GM03348 (cell line): ENCODE measurements around the gene INTS11.

Source experiments
- DNase-seq: peaks from one replicate; pipeline ENCODE4 v3.0.0; 2012; ENCODE audit warnings: low spot score

The INTS11 gene

DNA sequence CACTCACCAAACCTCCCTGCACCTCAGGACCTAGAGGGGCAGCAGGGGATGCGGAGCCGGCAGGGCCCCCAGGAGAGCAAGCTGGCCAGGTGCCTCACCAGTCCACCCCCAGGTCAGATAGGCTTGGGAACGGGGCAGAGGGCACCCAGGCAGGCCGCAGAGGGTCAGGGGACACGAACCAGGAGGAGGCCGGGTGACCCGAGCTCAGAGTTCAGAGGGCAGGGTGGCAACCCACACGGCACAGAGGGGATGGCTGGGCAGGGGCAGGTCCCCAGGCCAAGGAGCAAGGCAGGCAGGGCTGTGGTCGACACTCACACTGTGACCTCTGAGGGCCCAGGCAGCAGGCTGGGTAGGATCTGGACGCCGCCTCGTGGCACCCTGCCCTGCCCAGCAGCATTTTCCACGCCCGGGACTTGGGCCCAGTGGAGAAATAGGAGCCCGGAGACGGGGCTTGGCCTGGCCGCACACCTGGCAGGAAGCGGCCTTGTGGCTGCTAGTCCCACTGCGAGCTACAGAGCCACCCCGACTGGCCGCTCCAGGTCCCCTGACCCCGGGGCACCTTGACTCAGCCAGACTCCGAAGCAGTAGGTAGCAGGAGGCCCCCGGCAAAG, 19.5 kb upstream of the INTS11 start:
- DNase-seq: no peak

DNA sequence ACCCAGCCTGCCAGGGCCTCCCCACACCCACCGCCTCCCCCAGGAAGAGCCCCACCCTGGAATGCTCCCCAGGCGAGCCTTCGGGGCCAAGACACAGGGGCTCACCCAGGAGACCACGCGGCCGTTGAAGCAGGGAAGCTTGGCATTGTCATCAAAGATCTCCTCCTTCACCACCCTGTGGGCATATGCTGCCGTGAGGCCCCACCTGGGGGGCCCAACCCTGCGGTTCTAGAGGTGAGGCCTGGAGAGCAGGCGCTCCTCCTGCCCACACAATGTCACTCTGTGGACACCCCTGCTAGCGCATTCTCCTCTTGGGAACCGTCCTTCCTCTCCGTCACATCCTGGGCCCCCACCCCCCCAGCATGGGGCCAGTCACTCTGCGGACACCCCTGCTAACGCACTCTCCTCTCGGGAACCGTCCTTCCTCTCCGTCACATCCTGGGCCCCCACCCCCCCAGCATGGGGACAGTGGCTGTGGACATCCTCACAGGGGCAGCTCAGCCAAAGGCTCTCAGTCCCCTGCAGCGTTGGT, 18.2 kb upstream of the INTS11 start:
- no peak for DNase-seq

DNA sequence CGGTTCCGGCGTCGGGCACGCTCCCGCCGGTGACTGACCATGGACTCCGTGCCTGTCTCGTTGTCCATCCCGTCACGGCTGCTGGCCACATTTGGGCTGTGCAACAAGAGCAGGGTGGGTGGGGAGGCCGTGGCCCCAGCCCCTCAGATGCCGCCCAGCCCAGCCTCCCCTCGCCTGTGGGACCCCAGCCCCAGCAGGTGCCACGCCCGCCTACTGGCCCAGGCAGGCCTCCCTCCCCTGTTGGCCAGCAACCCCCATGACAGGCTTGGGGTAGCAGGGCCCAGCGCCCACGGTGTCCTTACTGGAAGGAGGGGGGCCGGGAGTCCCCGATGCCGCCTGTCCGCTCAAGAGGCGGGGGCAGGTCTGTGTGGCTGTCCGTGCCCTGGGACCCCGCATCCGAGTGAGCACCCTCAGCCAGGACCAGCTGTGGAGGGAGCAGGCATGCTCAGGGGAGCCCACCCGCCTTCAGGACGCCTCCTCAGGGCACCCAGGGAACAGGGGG, 17.7 kb upstream of the INTS11 start:
- no peak for DNase-seq

DNA sequence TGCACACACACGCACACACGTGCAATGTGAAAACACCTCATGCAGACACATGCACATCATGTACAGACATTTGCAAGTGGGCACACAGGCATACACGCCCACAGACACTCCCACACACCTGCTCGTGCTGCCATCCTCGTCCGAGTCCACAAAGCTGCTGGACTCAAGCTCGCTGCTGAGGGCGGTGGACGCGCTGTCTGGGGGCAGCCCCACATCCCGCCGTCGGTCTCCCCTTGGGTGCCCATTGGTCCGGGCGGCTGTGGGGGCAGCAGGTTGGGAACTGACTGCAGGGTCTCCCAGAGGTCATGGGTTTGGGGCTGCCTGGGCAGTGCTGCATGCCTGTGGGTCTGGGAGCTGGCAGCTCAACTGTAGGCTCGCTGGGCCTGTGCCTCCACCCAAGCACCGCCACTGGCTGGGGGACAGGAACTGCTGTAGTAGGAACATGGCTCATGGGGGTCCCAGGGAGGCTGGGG, 17.1 kb upstream of the INTS11 start:
- no peak for DNase-seq

DNA sequence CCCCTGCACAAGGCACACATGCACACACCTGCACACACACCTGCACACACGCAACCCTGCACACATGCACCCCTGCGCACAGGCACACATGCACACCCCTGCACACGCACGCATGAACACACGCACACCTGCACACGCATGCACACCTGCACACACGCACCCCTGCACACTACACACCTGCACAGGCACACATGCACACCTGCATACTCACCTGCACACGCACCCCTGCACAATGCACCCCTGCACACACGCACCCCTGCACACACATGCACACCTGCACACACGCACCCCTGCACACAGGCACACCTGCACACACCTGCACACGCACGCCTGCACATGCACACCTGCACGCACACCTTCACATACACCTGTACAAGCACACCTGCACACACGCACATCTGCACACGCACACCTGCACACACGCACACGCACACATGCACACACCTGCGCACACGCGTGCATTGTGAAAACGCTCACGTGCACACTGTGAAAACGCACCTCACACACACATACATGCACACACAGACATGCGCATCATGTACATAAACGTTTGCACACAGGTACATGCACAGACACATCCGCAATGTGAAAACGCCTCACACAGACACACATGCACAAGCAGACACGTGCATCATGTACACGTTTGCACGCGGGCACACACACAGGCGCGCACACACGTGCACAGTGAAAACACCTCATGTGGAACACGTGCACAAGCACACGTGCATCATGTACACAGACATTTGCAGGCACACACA, 16.5 kb upstream of the INTS11 start:
- no peak for DNase-seq

DNA sequence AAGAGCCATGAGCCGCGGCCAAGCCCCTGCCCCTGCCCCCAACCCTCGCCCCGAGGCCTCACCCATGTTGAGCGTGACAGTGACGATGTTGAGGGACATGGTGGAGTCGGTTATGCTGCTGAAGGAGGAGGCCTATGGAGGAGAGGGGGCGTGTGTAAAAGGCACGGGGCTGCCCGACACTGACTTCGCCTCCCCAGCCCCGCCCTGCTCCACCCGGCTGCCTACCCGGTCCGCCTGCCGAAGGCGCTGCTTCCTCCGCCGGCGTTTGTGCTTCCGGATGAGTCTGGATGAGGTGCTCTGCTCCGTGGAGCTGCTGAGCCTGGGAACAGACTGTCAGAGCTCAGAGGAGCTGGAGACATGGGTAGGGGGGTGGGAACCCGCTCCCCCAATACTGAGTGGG, 15.7 kb upstream of the INTS11 start:
- no peak for DNase-seq

DNA sequence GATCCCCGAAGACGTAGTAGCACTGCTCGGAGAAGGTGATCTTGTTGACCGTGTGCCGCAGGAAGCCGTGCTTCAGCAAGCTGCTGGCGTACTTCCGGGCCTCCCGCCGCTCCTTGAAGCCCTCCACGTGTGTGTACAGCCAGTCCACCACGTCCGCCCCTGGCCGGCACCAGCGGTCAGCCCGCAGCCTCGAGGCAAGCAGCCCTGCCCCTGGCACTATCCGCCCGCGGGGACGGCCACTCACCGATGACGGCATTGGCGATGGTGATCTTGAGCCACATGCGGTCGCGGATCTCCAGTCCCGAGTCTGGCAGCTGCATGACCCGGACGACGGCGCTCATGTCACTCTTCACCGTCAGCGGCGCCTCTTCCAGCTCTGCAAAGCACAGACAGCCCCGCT, 13.8 kb upstream of the INTS11 start:
- DNase-seq: no peak

DNA sequence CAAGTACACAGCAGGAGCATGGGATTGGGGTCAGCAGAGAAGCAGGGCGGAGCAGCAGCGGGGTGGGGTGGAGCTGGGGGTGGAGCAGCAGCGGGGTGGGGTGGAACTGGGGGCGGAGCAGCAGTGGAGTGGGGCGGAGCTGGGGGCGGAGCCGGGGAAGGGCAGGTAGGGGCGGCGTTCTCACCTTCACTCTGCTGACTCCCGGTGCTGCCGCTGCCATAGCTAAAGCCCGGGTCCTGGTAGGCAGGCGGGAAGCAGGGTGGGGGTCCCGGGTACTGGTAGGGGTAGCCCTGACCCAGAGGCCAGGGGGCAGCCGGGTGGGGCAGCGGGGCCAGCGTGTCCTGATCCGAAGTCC, 13.3 kb upstream of the INTS11 start:
- peak; percentile 47 for DNase-seq

DNA sequence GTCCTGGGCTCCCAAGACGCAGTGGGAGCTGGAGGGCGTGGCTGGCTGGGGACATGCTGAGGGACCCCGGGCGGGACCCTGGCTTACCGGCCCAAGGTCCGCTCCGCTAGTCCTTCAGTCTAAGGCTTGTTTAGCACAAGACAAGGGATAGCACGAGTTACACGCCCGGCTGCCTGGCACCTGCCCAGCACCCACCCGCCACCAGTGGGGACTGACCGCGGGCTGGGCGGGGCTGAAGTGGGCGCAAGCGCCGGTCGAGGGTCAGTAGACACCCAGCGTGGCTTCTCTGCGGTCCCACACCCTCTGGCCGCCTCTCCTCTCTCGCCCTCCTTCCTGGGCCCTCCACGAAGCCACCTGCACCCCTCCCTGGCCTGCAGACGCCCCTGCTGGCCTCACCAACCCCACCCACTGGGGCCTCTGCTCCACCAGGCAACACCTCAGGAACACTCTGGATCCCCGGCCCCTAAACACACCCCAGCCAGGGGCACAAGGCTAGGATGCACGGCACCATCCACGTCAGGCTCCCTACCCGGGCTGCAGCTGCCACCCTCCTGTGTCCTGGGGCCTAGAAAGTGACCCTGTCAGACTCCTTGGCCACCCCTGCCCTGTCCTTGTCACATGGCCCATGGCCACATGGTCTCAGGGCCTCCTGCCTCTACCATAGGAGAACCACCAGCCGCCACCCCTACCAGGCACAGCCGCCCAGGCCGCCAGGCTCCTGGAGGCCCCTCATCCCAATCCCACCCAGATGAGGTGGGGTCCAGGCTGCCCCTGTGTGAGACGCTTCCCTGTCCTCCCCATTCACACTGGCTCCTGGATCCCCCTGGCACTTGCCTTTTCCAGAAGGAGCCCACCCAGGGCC, 12.7 kb upstream of the INTS11 start:
- DNase-seq: no peak

DNA sequence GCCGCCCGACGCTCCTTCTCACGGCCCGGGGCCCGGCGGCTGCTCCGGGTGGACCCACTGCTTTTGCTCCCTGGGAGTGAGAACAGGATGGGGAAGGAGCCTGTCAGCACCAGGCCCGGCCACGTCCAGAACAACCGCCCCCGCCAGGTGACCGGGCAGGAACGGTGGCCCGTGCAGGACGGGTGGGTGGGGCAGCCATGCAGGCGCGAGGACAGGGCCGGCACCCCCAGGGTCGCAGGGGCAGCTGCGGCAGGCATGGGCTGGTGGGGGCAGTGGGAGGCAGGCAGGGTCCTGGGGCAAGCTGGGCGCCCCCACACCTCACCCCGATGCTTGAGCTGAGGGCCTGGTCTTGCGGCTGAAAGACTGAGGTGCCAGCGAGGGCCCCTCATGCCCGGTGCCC, 12.0 kb upstream of the INTS11 start:
- no peak for DNase-seq

DNA sequence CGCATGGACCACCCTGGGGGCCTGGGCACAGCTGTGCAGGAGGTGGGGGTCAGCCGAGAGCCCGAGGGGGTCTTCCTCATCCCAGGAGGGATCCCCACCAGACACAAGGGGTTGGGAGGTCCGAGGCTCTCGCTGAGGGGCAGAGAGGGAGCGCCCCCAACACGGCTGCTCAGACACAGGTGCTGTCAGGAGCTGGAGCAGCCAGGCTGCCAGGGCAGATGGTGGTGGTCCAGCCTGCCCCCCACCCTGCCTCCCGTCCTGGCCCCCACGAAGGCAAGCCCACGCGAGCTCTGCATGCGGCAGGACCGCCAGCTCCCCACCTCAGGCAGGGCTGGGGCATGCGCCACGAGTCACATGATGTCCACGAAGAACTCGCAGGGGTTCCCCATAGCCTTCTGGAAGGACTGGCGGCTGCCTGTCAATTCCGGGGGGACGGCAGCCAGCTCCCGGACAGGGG, 11.4 kb upstream of the INTS11 start:
- DNase-seq: no peak

DNA sequence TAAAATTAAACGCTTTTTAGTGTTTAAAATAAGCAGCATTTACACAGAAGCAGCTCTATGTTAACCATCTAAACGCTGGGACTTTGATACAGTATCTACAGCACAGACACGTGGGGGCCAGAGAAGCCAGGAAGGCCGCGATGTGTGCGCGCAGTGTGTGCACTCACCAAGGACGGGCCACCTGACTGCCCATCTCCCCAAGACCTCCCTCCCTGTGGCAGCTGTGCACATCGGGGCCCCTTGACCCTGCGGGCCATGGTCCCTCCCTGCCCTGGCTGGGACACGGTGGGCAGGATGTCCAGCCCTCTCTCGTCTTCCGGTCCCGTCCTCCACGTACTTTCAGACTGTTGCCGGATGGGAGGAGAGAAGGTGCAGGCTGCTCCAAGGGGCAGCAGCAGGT, 10.8 kb upstream of the INTS11 start:
- DNase-seq: no peak

DNA sequence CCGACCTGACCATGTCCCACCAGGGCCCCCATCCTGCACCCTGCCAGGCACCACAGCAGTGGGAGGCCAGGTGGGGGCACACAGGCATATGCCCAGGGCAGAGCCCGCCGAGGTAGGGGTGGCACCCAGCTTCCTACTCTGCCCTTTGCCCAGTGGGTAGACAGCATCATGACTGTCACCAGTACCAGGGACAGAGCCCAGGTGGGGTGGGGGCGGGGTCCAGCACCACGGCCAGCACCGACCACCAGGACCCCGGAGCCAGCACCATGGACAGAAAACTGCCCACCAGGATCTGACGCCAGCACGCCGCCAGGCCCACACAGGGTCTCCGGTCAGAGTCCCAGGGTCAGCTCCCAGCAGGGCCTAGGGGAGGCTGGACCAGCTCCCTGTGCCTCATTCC, 10.4 kb upstream of the INTS11 start:
- DNase-seq: no peak

DNA sequence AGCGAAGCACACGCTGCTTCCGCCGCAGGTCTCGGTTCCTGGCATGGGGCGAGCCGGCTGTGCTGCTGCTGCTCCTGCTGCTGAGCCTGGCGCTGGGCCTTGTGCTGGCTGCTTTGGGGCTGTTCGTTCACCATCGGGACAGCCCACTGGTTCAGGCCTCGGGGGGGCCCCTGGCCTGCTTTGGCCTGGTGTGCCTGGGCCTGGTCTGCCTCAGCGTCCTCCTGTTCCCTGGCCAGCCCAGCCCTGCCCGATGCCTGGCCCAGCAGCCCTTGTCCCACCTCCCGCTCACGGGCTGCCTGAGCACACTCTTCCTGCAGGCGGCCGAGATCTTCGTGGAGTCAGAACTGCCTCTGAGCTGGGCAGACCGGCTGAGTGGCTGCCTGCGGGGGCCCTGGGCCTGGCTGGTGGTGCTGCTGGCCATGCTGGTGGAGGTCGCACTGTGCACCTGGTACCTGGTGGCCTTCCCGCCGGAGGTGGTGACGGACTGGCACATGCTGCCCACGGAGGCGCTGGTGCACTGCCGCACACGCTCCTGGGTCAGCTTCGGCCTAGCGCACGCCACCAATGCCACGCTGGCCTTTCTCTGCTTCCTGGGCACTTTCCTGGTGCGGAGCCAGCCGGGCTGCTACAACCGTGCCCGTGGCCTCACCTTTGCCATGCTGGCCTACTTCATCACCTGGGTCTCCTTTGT, 9.2 kb upstream of the INTS11 start:
- DNase-seq: no peak

DNA sequence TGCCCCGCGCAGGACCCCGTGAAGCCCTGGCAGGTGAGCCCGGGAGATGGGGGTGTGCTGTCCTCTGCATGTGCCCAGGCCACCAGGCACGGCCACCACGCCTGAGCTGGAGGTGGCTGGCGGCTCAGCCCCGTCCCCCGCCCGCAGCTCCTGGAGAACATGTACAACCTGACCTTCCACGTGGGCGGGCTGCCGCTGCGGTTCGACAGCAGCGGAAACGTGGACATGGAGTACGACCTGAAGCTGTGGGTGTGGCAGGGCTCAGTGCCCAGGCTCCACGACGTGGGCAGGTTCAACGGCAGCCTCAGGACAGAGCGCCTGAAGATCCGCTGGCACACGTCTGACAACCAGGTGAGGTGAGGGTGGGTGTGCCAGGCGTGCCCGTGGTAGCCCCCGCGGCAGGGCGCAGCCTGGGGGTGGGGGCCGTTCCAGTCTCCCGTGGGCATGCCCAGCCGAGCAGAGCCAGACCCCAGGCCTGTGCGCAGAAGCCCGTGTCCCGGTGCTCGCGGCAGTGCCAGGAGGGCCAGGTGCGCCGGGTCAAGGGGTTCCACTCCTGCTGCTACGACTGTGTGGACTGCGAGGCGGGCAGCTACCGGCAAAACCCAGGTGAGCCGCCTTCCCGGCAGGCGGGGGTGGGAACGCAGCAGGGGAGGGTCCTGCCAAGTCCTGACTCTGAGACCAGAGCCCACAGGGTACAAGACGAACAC, 8.5 kb upstream of the INTS11 start:
- no peak for DNase-seq

DNA sequence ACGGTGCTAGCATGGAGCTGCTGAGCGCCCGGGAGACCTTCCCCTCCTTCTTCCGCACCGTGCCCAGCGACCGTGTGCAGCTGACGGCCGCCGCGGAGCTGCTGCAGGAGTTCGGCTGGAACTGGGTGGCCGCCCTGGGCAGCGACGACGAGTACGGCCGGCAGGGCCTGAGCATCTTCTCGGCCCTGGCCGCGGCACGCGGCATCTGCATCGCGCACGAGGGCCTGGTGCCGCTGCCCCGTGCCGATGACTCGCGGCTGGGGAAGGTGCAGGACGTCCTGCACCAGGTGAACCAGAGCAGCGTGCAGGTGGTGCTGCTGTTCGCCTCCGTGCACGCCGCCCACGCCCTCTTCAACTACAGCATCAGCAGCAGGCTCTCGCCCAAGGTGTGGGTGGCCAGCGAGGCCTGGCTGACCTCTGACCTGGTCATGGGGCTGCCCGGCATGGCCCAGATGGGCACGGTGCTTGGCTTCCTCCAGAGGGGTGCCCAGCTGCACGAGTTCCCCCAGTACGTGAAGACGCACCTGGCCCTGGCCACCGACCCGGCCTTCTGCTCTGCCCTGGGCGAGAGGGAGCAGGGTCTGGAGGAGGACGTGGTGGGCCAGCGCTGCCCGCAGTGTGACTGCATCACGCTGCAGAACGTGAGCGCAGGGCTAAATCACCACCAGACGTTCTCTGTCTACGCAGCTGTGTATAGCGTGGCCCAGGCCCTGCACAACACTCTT, 7.7 kb upstream of the INTS11 start:
- no peak for DNase-seq

DNA sequence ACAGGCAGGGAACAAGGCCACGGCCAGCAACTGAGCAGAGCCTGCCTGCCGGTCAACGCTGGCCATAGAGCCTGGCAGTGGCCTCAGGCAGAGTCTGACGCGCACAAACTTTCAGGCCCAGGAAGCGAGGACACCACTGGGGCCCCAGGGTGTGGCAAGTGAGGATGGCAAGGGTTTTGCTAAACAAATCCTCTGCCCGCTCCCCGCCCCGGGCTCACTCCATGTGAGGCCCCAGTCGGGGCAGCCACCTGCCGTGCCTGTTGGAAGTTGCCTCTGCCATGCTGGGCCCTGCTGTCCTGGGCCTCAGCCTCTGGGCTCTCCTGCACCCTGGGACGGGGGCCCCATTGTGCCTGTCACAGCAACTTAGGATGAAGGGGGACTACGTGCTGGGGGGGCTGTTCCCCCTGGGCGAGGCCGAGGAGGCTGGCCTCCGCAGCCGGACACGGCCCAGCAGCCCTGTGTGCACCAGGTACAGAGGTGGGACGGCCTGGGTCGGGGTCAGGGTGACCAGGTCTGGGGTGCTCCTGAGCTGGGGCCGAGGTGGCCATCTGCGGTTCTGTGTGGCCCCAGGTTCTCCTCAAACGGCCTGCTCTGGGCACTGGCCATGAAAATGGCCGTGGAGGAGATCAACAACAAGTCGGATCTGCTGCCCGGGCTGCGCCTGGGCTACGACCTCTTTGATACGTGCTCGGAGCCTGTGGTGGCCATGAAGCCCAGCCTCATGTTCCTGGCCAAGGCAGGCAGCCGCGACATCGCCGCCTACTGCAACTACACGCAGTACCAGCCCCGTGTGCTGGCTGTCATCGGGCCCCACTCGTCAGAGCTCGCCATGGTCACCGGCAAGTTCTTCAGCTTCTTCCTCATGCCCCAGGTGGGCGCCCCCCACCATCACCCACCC, 6.9 kb upstream of the INTS11 start, which contains the start of gene TAS1R3:
Gene TAS1R3, plus strand, starts transcription at position 213 of the 898 bp plus-strand sequence. Its CDS starts 66 bp downstream, at position 279.
- DNase-seq: no peak

DNA sequence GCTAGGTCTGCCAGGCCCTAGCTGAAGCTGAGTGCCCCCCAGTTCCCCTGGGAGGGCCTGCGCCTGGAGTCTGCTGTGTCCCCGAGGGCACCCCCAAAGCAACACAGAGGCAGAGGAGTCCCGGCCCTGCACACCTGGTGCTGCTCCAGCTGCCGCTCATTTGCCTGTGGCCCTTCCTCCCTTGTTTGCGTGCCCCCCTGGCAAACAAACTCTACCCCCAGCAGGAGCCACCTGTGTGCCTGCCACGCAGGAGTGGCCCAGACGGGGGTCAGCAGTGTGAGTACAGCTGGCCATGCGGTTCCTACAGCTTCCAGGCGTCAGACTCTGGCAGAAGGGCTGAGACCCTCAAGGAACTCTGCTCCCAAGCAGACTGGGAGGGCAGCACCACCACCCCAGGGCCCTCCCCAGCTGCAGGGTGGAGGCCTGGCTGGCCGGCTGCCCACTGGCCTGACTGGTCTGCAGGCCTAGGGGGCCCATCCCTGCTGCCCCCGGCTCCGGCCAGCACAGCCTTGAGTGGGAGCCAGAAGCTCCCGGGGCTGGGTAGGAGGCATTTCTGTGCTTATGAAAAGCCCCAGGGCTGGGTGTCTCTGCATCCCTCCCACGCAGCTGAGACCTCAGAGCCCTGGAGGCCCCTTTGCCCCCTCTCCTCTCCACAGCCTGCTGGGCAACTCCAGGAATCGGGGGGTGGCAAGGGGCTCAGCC, 6.1 kb upstream of the INTS11 start:
- DNase-seq: no peak
